Stomach (tissue), 9 donors: ENCODE measurements around the gene AQR. TPM values are rescaled to one million over a fixed set of nuclear protein-coding genes. Genes with fewer than 3 reads are reported as not detected.
"Not testable (repeated sequence)": the region's sequence is repeated elsewhere in the genome, so short reads cannot be mapped to it uniquely, and the experiment has no call there.

Experiments
- DNase-seq, 2 donors: peaks; one replicate each; pipeline versions ENCODE4 v3.0.0 to v3.0.0-alpha.2; 2013 to 2019
- H3K27ac ChIP-seq, 5 donors: fragments of 200-600 bp in 4 of 5; sonication (generic) in 4 of 5; one replicate each; pipeline ENCODE4 v1.5.1; 2013 to 2019; ENCODE audit warnings: mild to moderate bottlenecking in 1 of 5, moderate library complexity in 1 of 5
- H3K27me3 ChIP-seq, 3 donors: fragments of 200-600 bp; sonication (generic); one replicate each; pipeline ENCODE4 v1.5.1; 2017 to 2019; ENCODE audit warnings: mixed run types in 1 of 3
- H3K36me3 ChIP-seq, 4 donors: fragments of 200-600 bp; sonication (generic); 1 replicate in 3 of 4; 2 replicates in 1 of 4; pipeline ENCODE4 v1.5.1; 2016 to 2019
- H3K4me1 ChIP-seq, 4 donors: fragments of 200-600 bp; sonication (generic); one replicate each; pipeline ENCODE4 v1.5.1; 2016 to 2019
- H3K4me3 ChIP-seq, 4 donors: fragments of 200-600 bp; sonication (generic) in 3 of 4; one replicate each; pipeline ENCODE4 v1.5.1; 2016 to 2019; ENCODE audit warnings: mild to moderate bottlenecking in 1 of 4
- H3K9me3 ChIP-seq, 4 donors: fragments of 200-600 bp; sonication (generic); one replicate each; pipeline ENCODE4 v1.5.1; 2016 to 2019
- EP300 ChIP-seq: sonication (generic); formaldehyde crosslinking; IDR thresholded peaks from one replicate; pipeline ENCODE4 v1.6.1; 2017; ENCODE audit warnings: antibody characterized with exemption
- POLR2A ChIP-seq, 4 donors: fragments of 450-650 bp; IDR thresholded peaks; one replicate each; pipeline ENCODE4 v1.6.1; 2016; ENCODE audit warnings: antibody characterized with exemption in 4 of 4, control low read depth in 2 of 4, mild to moderate bottlenecking in 1 of 4, moderate library complexity in 1 of 4
- POLR2AphosphoS5 ChIP-seq, 3 donors: sonication (generic); formaldehyde crosslinking; IDR thresholded peaks; one replicate each; pipeline ENCODE4 v1.6.1; 2016; ENCODE audit warnings: antibody characterized with exemption in 3 of 3
- WGBS, 5 donors: extraction: QIAGEN DNeasy Blood & Tissue Kit in 3 of 5; methylation state at CpG; one replicate each; pipeline versions ENCODE4 v1.1.5 to v1.1.7; 2013 to 2018; 5-methylcytosine and 5-hydroxymethylcytosine counted together
- intact Hi-C: fragments of 100-400 bp; cut with DNase I; formaldehyde crosslinking; loops from one replicate; pipeline ENCODE4 v1.15.1; 2023; ENCODE audit warnings: low total_unique reads
- polyA plus RNA-seq, 3 donors: library from polyadenylated mRNA; stranded (reverse); fragments of 200-250 nt; gene quantifications; one replicate each; pipeline ENCODE4 v1.2.3, GENCODE V29; 2013
- total RNA-seq, 5 donors: library from RNA; depleted of rRNA; stranded (reverse); fragments of >200 nt; gene quantifications; one replicate each; pipeline versions ENCODE4 v1.1.0 to v1.2.3, GENCODE V29; 2014 to 2016
- TF ChIP-seq, protein P1 (sequence below), 7 experiments: fragments of 450-650 bp in 4 of 7; fragments of 200-600 bp in 3 of 7; sonication (generic) in 3 of 7; IDR thresholded peaks; one replicate each; pipeline ENCODE4 v1.5.1; 2016 to 2019; ENCODE audit warnings: antibody characterized with exemption in 7 of 7, control low read depth in 2 of 7, mild to moderate bottlenecking in 1 of 7
- donor health status: healthy with polysubstance abuse.
- donor health status: Bipolar disorder and iron deficiency.
- donor health status: healthy.

AQR gene
- total and polyA plus RNA-seq, 8 donors, result 4.5 to 54.5 (median 9.6) TPM

GRCh38 chr15:34820110-34820509 lies 149.4 kb downstream of the AQR start:
- H3K27ac ChIP-seq, result no peak overlapping the region
- H3K9me3 ChIP-seq, result no peaks in the 10 kb centered on the region
- H3K4me3 ChIP-seq, result no peak overlapping the region
- no peaks in the 10 kb centered on the region for H3K36me3 ChIP-seq
- intact Hi-C loops, result no loop called here
- WGBS, 5 donors, result 70 to 79% (median 75%) methylated on average over 5 of the region's 5 CpGs
- DNase-seq, result no peak
- no peaks in the 10 kb centered on the region for H3K4me1 ChIP-seq
- H3K27me3 ChIP-seq, result no peaks in the 10 kb centered on the region
- TF ChIP-seq POLR2AphosphoS5 (IDR thresholded peaks at IDR 0.05) (no peak), EP300 (no peak), POLR2A (IDR thresholded peaks at IDR 0.05) (no peak)
- TF ChIP-seq, protein P1, sequence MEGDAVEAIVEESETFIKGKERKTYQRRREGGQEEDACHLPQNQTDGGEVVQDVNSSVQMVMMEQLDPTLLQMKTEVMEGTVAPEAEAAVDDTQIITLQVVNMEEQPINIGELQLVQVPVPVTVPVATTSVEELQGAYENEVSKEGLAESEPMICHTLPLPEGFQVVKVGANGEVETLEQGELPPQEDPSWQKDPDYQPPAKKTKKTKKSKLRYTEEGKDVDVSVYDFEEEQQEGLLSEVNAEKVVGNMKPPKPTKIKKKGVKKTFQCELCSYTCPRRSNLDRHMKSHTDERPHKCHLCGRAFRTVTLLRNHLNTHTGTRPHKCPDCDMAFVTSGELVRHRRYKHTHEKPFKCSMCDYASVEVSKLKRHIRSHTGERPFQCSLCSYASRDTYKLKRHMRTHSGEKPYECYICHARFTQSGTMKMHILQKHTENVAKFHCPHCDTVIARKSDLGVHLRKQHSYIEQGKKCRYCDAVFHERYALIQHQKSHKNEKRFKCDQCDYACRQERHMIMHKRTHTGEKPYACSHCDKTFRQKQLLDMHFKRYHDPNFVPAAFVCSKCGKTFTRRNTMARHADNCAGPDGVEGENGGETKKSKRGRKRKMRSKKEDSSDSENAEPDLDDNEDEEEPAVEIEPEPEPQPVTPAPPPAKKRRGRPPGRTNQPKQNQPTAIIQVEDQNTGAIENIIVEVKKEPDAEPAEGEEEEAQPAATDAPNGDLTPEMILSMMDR (IDR thresholded peaks at IDR 0.05), result no peak

- H3K9me3 ChIP-seq, result no peaks in the 10 kb centered on the region
- intact Hi-C loops, result no loop called here
- no peak for DNase-seq
- H3K4me3 ChIP-seq, result no peak overlapping the region
- no peaks in the 10 kb centered on the region for H3K36me3 ChIP-seq
- 90 to 100% (median 92%) methylated on average over 1 of the region's 1 CpG for WGBS, 5 donors
- no peak for TF ChIP-seq POLR2AphosphoS5 (IDR thresholded peaks at IDR 0.05)
- no peaks in the 10 kb centered on the region for H3K4me1 ChIP-seq
- no peak overlapping the region for H3K27ac ChIP-seq
- no peaks in the 10 kb centered on the region for H3K27me3 ChIP-seq
Observed at GRCh38 chr15:34818526-34818925, 151.0 kb downstream of the AQR start.

DNA sequence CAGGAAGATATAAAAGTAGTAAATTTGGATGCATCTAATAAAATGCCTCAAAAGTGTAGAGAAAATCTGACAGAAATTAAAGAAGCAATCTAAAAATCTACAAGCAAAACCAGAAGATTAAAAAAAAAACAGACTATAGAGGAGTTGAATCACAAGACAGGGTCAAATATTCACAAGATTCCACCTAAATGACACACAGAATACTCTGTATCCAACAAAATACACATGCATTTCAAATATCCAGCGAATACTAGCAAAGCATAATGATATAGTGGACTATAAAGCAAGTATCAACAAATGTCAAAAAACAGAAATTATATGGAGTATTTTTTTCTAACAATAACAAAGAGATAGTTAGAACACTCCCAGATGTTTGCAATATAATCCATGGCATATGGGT lies 153.7 kb downstream of the AQR start:
- no peaks in the 10 kb centered on the region for H3K27me3 ChIP-seq
- no peak overlapping the region for H3K27ac ChIP-seq
- H3K9me3 ChIP-seq, result no peaks in the 10 kb centered on the region
- 38 to 70% (median 45%) methylated on average over 1 of the region's 1 CpG for WGBS, 5 donors
- no peak for DNase-seq
- intact Hi-C loops, result no loop called here
- no peaks in the 10 kb centered on the region for H3K36me3 ChIP-seq
- no peak for TF ChIP-seq EP300
- no peak for TF ChIP-seq POLR2A (IDR thresholded peaks at IDR 0.05)
- no peak for TF ChIP-seq POLR2AphosphoS5 (IDR thresholded peaks at IDR 0.05)
- TF ChIP-seq, protein P1 (IDR thresholded peaks at IDR 0.05), result no peak
- H3K4me3 ChIP-seq, result no peak overlapping the region
- H3K4me1 ChIP-seq, result no peaks in the 10 kb centered on the region

DNA sequence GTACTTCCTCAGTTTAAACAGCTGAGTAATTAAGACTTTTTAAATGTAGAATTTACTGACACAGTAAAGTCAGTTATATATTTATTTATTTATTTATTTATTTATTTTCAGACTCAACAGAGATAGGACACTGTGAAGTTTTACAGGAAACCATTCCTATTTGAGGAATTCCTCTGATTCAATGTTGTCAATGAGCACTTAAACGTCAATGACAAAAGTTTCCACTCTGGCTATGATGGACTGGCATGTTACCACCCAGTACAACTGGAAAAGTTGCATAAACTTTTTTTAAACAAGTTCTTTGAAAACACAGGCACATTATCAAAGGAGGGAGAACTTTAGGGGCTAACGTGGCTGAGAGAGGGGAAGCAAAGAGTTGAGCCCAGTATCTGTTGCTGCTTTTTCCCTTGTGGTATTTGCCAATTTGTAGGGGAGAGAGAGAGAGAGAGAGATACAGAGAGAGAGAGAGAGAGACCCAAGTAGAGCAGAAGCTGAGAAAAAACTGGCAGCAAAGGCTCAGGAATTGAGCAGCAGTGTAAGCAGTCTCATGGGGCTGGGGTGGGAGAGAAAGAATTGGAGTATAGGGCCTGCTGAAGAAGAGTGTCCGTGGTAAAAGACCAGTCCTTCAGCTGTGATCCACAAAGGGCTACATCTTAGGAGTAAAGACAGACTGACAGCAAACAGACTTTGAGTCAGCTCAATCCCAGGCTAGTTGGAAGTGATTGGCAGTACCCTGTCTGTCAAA lies 155.9 kb downstream of the AQR start:
- 22 to 48% (median 41%) methylated on average over 3 of the region's 3 CpGs for WGBS, 5 donors
- H3K27me3 ChIP-seq, result no peaks in the 10 kb centered on the region
- no peak overlapping the region for H3K4me3 ChIP-seq
- DNase-seq, result no peak
- no peak overlapping the region for H3K27ac ChIP-seq
- no peaks in the 10 kb centered on the region for H3K4me1 ChIP-seq
- intact Hi-C loops, result no loop called here
- no peaks in the 10 kb centered on the region for H3K36me3 ChIP-seq
- H3K9me3 ChIP-seq, result no peaks in the 10 kb centered on the region
- TF ChIP-seq POLR2AphosphoS5 (IDR thresholded peaks at IDR 0.05), result no peak
- no peak for TF ChIP-seq POLR2A (IDR thresholded peaks at IDR 0.05)
- TF ChIP-seq EP300, result no peak
- TF ChIP-seq, protein P1 (IDR thresholded peaks at IDR 0.05), result no peak

DNA sequence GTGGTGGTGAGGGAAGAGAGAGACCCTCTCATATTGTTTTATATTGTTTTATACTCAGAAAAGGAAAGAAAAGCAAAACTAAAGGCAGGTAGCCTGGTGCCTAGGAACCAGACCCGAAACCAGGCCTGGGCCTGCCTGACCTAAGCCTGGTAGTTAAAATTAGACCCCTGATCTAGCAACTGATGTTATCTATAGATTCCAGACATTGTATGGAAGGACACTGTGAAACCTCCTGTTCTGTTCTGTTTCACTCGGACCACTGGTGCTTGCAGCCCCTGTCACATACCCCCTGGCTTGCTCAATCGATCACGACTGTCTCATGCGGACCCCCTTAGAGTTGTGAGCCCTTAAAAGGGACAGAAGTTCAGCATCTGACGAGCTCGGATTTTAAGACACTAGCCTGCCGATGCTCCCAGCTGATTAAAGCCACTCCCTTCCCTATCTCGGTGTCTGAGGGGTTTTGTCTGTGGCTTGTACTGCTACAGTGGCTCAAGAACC lies 156.6 kb downstream of the AQR start:
- DNase-seq, H3K27me3 ChIP-seq, H3K4me3 ChIP-seq, intact Hi-C loops, H3K27ac ChIP-seq, H3K36me3 ChIP-seq, H3K9me3 ChIP-seq, H3K4me1 ChIP-seq: not testable (repeated sequence)
- WGBS, 5 donors, result 47 to 61% (median 55%) methylated on average over 9 of the region's 9 CpGs
